Left ventricle myocardium inferior (tissue), 1 donor: Measurements from ENCODE around the gene PIPOX. TPM values are rescaled to one million over a fixed set of nuclear protein-coding genes. Genes with fewer than 3 reads are reported as not detected.
A peak's percentile ranks its signal among the peaks of the same experiment; 100 is the strongest.

Source experiments
- DNase-seq: peaks from one replicate; pipeline ENCODE4 v3.0.0-alpha.2; 2020
- H3K27ac ChIP-seq: fragments of 200-600 bp; replicated peaks from 2 replicates; pipeline ENCODE4 v1.8.0; 2021
- H3K27me3 ChIP-seq: fragments of 200-600 bp; 2 replicates; pipeline ENCODE4 v1.8.0; 2021; ENCODE audit warnings: low read depth
- H3K36me3 ChIP-seq: fragments of 200-600 bp; 2 replicates; pipeline ENCODE4 v1.8.0; 2021
- H3K4me1 ChIP-seq: fragments of 200-600 bp; 2 replicates; pipeline ENCODE4 v1.8.0; 2021
- H3K4me3 ChIP-seq: fragments of 200-600 bp; 2 replicates; pipeline ENCODE4 v1.8.0; 2021; ENCODE audit warnings: mild to moderate bottlenecking, moderate library complexity
- H3K9me3 ChIP-seq: fragments of 200-600 bp; replicated peaks from 2 replicates; pipeline ENCODE4 v1.8.0; 2021
- intact Hi-C: fragments of 100-400 bp; cut with micrococcal nuclease; formaldehyde crosslinking; loops from one replicate; pipeline ENCODE4 v1.11.0; 2022
- total RNA-seq: library from RNA; stranded (reverse); fragmentation: NEBNext Ultra II Directional; extraction: Animal tissue kit (Norgen Biotek cat#: 25700); gene quantifications from one replicate; pipeline ENCODE4 v1.2.1, GENCODE V29; 2021
- TF ChIP-seq, protein P1 (sequence below): fragments of 200-600 bp; IDR thresholded peaks from 2 replicates; pipeline ENCODE4 v1.8.0; 2021; ENCODE audit warnings: antibody characterized with exemption, mild to moderate bottlenecking, borderline replicate concordance
- donor health status: DM: no; HTN: yes; CAD: no; lungs with severe emphysema.

Gene PIPOX
- total RNA-seq, 1 donor from 2014 or later: 0.60 TPM

DNA sequence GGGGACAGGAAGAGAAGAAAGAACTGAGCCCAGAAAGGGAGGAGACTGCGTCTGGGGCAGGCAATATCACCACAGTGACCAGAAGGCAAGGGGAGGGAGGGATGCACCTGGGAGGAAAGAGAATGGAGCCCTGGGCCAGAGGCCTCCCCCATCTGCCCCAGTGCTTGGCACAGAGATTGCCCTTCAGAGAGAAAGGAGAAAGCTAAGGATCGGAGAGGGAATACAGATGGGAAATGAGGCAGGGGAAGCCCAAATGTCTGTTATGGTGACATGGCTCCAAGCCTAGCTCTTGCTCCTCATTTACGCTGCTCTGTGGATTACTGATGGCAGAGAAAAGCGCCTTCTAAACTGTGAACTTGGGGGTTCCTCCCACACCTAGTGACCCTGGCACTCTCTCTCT is 47.2 kb downstream of the PIPOX start:
- no peaks in the 10 kb centered on the region for H3K9me3 ChIP-seq
- H3K36me3 ChIP-seq: peaks cover 99% of the 10 kb centered on the region
- TF ChIP-seq, protein P1, sequence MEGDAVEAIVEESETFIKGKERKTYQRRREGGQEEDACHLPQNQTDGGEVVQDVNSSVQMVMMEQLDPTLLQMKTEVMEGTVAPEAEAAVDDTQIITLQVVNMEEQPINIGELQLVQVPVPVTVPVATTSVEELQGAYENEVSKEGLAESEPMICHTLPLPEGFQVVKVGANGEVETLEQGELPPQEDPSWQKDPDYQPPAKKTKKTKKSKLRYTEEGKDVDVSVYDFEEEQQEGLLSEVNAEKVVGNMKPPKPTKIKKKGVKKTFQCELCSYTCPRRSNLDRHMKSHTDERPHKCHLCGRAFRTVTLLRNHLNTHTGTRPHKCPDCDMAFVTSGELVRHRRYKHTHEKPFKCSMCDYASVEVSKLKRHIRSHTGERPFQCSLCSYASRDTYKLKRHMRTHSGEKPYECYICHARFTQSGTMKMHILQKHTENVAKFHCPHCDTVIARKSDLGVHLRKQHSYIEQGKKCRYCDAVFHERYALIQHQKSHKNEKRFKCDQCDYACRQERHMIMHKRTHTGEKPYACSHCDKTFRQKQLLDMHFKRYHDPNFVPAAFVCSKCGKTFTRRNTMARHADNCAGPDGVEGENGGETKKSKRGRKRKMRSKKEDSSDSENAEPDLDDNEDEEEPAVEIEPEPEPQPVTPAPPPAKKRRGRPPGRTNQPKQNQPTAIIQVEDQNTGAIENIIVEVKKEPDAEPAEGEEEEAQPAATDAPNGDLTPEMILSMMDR: no peak
- peak overlapping the region; percentile 39 for H3K27ac ChIP-seq
- H3K4me3 ChIP-seq: no peak overlapping the region
- intact Hi-C loops: no loop called here
- no peak for DNase-seq
- H3K4me1 ChIP-seq: peaks cover 24% of the 10 kb centered on the region
- H3K27me3 ChIP-seq: no peaks in the 10 kb centered on the region

DNA sequence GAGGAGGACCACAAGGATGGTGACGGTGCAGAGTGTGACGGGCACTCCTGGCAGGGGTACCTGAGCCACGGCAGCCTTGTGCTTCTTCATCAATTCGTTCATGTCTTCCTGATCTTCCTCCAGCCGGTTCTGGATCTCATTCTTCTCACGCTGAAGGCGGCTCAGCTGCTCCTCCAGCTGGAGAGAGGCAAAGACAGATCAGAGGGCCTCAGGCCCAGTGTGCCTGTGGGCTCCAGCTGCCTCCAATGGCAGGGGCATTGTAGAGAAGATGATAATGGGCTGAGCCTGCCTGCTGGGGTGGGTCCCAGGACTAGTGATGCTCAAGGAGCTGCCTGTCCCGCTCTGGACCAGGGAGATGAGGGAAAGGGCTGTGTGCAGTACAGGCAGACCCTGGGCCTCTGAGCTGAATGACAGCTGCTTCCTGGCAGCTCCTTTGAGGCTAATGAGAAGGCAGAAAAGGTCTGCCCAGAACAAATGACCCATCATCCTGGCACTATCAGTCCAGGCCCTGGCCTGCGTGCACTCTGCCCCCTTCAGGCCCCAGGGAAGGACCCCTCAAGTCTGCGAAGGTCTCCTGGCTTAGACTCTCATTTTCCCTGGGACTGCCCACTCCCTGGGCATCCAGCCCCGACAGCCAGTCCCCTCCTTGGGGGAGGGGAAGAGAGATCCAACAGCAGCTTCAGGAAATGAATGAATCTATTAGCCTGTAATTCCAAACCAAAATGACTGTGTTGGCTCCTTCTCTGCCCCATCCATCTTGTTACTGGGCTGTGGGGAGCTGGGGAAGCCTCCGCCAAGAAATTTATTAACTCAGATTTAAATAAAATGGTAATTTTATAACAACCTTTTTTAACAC is 48.0 kb downstream of the PIPOX start:
- no peak for DNase-seq
- H3K9me3 ChIP-seq: no peaks in the 10 kb centered on the region
- intact Hi-C loops: no loop called here
- peaks cover 99% of the 10 kb centered on the region for H3K36me3 ChIP-seq
- TF ChIP-seq, protein P1: no peak
- H3K27me3 ChIP-seq: no peaks in the 10 kb centered on the region
- no peak overlapping the region for H3K4me3 ChIP-seq
- peaks cover 24% of the 10 kb centered on the region for H3K4me1 ChIP-seq
- H3K27ac ChIP-seq: no peak overlapping the region

DNA sequence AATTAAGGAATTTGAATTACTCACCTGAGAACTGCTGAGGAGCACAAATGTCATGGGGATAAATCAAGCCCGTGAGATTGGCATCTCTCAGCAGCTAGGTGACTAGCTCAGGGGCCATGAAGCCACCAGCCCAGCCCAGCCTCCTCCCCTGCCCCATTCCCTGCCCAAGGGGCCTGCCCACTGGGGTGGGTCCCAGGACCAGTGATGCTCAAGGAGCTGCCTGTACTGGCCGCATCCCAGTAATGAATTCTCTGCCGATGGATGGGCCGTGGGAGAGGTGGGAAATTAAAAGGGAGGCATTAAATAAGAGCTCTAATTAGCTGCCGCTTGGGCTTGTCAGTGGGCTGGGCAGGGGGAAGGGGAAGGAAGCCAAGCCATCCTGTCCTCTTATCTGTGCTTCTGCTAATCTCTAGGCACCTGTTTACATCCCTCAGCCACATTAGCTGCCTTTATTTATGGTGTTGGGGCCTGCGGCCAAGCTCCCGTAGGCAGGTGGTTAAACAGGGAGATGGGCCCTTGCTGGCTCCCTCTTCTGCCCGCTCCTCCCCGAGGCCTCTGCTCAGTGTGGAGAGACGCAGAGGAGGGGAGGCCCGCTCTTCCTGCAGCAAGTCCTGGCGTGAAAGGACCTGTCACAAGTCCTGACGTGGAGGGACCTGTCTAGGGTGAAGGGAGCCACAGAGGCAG is 48.8 kb downstream of the PIPOX start:
- H3K27ac ChIP-seq: no peak overlapping the region
- peaks cover 24% of the 10 kb centered on the region for H3K4me1 ChIP-seq
- no peak for DNase-seq
- H3K9me3 ChIP-seq: no peaks in the 10 kb centered on the region
- no peaks in the 10 kb centered on the region for H3K27me3 ChIP-seq
- peaks cover 99% of the 10 kb centered on the region for H3K36me3 ChIP-seq
- TF ChIP-seq, protein P1: no peak
- no peak overlapping the region for H3K4me3 ChIP-seq
- intact Hi-C loops: no loop called here

DNA sequence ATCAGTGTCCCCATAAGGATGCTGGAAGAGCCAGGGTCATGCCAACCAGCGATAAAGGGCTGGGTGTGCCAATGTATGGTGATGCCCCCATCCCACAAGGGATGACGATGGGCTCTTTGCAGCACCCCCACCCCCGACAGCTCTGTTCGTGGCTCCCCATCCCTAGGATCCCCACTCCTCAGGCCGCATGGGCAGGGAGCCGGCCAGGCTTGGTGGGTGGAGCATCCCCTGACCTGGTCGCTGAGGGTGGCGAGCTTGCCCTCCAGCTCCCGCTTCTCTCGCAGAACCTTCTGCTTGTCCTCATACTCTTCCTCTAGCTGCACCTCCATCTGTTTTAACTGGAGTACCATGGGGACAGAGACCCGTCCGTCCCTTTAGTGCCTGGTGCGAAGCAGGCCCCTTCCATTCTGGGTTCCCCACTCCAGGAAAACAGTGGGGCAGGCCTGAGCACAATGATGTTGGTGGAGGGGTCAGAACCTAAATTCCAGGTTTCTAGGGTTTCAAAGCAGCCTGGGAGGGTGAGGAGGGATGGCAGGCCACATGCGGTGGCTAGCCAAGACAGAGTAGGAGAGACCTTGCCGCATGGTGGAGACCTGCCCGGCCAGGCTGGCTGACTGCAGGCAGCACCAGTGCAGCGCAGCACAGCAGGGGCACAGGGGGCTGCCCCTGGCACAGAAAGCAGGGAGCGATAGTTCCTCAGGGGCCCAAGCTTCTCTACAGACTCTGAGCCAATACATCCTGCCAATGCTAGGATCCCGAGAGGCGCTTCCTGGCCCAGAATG is 50.3 kb downstream of the PIPOX start:
- H3K9me3 ChIP-seq: no peaks in the 10 kb centered on the region
- DNase-seq: no peak
- intact Hi-C loops: no loop called here
- TF ChIP-seq, protein P1: no peak
- H3K27me3 ChIP-seq: no peaks in the 10 kb centered on the region
- H3K36me3 ChIP-seq: peaks cover 99% of the 10 kb centered on the region
- peaks cover 24% of the 10 kb centered on the region for H3K4me1 ChIP-seq
- no peak overlapping the region for H3K27ac ChIP-seq
- H3K4me3 ChIP-seq: no peak overlapping the region

DNA sequence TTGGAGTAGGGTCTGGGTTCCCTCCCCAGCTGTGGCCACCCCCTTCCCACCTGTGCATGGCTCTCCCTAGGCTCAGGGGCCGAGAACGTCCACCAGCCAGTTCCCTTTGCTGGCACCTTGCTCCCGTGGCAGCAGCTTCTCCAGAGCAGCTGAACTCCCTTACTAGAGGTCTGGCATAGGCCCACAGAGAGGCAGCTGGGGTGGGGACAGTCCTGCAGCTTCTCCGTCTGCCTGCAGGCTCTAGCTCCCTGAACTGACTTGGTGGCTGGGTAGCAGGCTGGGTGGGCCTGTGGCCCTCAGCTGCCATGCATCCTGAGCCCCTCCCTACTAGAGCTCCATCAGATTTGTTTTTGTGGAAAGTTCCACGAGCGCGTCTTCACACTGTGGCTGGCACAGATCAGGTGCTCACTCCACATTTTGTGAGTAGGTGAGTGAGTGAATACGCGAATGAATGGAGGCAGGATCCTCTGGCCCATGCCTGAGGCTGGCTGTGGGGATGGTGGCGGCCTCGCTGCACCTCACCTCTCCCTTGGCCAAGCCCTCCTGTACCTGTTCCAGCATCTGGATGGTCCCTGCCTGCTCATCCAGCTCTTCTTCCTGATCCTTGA is 51.3 kb downstream of the PIPOX start:
- no peaks in the 10 kb centered on the region for H3K27me3 ChIP-seq
- H3K9me3 ChIP-seq: no peaks in the 10 kb centered on the region
- H3K4me3 ChIP-seq: no peak overlapping the region
- peaks cover 24% of the 10 kb centered on the region for H3K4me1 ChIP-seq
- intact Hi-C loops: no loop called here
- H3K36me3 ChIP-seq: peaks cover 100% of the 10 kb centered on the region
- TF ChIP-seq, protein P1: no peak
- no peak for DNase-seq
- H3K27ac ChIP-seq: no peak overlapping the region
